NK-92 (cell line): Measurements from ENCODE around the gene SGMS1.
"Not testable (repeated sequence)": the region's sequence is repeated elsewhere in the genome, so short reads cannot be mapped to it uniquely, and the experiment has no call there.

ENCODE experiments used
- DNase-seq: peaks from one replicate; lab custom pipeline; 2025; ENCODE audit not compliant: unreplicated experiment; lab: John Stamatoyannopoulos, UW

SGMS1 gene

DNA sequence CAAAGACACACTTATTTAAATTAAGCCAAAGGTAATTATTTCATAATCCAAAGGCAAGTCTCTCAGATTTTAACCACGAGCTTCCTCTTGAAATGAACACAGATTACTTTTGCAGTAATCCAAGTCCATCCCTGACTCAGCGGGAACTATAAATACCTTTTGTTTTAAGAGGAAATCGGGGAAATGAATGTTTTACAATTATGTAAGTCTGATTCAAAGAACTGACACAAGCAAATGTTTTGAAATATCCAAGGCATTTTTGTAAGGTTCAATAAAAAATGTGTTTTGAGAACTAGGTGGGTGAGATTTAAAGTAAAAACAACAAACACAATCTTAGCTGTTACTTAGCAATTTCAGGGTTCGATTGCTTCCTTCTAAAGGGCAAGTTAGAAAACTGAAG is 192.6 kb downstream of the SGMS1 start:
- no peak for DNase-seq

- DNase-seq: no peak
Observed at GRCh38 chr10:50426485-50426884, 197.3 kb downstream of the SGMS1 start.

- not testable (repeated sequence) for DNase-seq
Observed at GRCh38 chr10:50425215-50425614, 198.5 kb downstream of the SGMS1 start.

GRCh38 chr10:50423448-50423847 is 200.3 kb downstream of the SGMS1 start:
- no peak for DNase-seq

DNA sequence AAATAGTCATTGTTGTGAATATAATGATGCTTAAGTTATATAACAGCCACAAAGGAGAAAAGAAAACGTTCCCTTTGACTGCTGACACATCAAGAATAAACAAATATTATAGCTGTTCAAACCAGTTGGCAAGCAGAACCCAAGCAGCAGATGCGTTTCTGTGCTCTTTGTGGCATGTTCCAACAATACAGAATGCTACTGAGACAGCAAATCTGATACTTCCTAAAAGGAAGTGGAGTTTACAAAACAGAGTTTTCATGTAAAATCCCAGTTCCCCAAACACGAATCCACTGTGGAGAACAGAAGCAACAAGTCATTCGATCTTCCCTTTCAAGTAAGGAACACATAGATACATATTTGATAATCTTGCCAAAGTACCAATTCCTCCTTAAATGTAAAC is 201.5 kb downstream of the SGMS1 start:
- DNase-seq: no peak

- DNase-seq: no peak
Observed at GRCh38 chr10:50421026-50421719, 202.6 kb downstream of the SGMS1 start.

DNA sequence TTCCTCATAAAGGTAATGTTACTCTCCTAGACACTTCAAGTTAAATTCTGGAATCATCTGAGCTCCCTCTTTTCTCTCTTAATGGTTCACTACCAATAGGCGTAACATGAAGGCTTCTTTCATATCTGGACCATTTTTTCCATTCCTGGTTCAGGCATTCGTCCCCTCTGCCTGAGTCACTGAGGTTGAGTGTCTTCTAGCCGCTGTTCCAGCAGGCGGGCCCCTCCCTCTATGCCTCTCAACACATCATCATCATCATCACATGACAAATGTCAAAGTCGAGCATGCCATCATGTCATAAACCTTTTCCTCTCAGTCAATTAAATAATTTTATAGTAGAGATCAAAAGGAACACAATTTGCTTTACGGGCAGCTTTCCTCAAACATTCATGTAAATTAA is 203.6 kb downstream of the SGMS1 start:
- no peak for DNase-seq

GRCh38 chr10:50419756-50420155 is 204.0 kb downstream of the SGMS1 start:
- no peak for DNase-seq

GRCh38 chr10:50419091-50419490 is 204.7 kb downstream of the SGMS1 start:
- DNase-seq: no peak

DNA sequence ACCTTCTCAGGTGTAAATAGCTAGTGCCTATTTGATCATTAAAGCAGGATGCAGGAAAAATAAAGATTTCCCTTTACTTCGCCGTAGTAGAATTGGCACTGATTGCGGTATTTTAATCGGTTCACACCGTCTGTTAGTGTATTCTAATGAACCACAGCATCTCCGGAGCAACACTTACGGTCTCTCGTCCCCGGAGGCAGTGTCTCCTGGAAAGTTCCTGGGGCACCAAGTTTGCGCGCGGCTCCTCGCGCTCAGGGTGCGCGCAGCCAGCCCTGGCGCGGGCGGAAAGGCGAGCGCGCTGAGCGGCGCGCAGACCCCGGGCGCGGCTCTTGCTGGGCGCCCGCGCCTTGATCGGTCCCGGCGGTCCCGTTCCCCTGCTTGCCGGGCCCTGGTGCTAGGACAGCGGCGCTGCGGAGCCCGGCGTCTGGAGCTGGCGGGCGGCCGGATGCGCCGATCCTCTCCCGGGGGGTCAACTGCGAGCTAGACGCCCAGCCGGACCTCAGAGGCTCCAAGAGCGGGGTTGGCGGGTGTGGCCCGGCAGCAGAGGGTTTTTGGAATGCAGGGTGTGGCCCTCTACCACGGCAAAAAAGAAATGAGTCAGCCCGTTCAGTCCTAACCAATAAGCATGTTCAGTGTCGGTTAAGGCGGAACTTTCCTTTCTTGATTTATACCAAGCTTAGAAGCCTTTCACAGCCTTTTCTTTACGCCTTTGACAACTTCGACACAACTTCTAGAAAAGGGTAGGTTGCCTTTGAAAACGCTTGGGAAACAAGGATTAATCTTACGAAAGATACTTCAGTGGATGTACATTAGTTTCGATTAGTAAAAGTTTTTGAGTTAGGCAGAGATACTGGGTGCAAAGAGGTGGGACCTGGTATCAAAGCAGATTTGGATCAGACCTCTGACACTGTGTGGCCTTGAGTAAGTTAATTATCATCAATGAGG is 205.6 kb downstream of the SGMS1 start:
- no peak for DNase-seq

GRCh38 chr10:50417486-50417885 is 206.3 kb downstream of the SGMS1 start:
- DNase-seq: no peak

DNA sequence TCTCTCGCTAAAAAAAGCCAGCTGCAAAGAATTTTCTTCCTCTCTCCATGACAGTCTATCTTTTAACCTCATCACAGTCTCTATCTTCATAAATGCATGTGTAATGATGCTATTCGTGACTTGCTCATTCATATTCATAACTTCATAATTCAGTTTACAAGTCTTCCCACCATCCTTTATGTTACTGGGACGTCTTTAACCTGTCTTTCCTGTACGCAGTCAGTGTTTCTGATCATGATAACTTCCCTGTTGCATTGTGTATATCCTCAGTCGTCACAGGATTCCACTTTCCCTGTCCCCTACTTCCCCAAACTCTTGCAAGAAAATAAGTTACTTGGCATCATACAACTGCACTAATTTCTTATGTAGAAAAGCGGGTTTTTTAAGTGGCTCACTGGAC is 206.9 kb downstream of the SGMS1 start:
- DNase-seq: no peak

DNA sequence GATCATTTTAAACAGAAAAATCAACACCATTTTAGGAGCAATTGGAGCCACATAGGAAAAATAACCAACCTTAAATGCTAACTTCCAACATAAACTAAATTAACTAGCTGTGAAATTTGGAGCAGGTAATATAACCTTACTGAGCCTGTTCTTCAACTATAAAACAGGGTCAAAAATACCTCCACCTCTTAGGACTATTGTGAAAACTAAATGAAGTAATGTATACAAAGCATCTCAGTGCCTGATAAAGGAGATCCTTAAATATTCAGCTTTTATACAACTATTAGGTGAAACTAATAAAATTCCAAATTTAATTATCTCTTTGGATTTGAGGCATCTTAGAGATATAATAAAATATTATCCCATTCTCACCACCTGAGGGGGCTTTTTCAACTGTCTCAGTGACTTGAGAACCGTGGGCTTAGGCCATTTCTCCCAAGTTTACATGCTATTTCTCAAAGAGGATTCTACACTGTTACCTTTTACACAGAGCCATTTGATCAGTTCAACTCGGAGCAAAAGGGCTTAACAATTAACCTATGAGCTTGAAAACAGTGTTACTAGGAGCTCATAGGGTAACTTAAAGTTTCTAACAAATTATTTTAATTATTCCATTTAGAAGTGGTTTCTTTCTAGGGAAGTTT is 207.5 kb downstream of the SGMS1 start:
- DNase-seq: no peak

- DNase-seq: no peak
Observed at GRCh38 chr10:50415292-50415691, 208.5 kb downstream of the SGMS1 start.

- DNase-seq: no peak
Observed at GRCh38 chr10:50410066-50410811, 213.5 kb downstream of the SGMS1 start.

- DNase-seq: no peak
Observed at GRCh38 chr10:50407076-50407801, 216.5 kb downstream of the SGMS1 start.

DNA sequence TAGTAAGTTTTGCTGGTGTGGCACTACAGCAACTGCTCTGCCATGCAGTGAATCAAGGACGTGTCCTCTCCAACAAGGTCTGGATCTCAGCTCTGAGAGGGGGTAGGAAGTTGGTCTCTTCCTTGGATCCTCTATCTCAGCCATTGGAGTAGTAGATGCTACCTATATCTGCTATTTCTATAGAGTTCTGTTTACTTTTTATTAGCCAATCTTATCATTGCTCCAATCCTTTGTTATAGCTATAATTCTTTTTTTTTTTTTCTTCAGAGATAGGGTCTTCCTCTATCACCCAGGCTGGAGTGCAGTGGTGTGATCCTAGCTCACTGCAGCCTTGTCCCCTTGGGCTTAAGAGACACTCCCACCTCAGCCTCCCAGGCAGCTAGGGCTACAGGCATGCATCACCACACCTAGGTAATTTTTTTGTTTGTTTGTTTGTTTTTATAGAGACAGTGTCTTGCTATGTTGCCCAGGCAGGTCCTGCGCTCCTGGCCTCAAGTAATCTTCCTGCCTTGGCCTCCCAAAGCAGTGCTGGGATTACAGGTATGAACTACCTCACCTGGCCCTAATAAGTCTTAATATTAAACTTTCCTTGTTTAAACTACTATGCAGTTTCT is 217.2 kb downstream of the SGMS1 start:
- DNase-seq: no peak

DNA sequence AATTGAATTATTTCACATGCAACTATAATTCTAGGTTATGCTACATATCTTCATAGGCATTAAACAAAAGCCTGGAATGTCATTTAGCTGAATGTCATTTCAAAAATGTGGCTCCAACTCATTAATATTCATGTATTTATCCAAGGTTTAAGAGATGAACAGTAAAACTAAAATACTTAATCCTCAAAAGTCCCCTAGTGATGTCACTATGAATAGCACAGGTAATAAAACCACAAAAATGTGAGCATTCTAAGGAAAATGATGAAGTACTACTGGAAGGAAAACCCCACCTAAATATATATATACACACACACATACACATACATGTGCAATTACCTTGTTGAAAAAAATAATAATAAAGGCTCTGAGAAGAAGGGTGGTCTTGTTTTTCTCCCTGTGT is 218.0 kb downstream of the SGMS1 start:
- no peak for DNase-seq

- no peak for DNase-seq
Observed at GRCh38 chr10:50404021-50404773, 219.6 kb downstream of the SGMS1 start.
